GM21515 (cell line): ENCODE results near the gene CCDC137.
"Not testable (repeated sequence)": the region's sequence is repeated elsewhere in the genome, so short reads cannot be mapped to it uniquely, and the experiment has no call there.

Experiments
- ATAC-seq: cut with Tn5 transposase; IDR thresholded peaks from one replicate; pipeline ENCODE4 v1.9.1; 2021; ENCODE audit not compliant: unreplicated experiment

Gene CCDC137, protein sequence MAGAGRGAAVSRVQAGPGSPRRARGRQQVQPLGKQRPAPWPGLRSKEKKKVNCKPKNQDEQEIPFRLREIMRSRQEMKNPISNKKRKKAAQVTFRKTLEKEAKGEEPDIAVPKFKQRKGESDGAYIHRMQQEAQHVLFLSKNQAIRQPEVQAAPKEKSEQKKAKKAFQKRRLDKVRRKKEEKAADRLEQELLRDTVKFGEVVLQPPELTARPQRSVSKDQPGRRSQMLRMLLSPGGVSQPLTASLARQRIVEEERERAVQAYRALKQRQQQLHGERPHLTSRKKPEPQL

DNA sequence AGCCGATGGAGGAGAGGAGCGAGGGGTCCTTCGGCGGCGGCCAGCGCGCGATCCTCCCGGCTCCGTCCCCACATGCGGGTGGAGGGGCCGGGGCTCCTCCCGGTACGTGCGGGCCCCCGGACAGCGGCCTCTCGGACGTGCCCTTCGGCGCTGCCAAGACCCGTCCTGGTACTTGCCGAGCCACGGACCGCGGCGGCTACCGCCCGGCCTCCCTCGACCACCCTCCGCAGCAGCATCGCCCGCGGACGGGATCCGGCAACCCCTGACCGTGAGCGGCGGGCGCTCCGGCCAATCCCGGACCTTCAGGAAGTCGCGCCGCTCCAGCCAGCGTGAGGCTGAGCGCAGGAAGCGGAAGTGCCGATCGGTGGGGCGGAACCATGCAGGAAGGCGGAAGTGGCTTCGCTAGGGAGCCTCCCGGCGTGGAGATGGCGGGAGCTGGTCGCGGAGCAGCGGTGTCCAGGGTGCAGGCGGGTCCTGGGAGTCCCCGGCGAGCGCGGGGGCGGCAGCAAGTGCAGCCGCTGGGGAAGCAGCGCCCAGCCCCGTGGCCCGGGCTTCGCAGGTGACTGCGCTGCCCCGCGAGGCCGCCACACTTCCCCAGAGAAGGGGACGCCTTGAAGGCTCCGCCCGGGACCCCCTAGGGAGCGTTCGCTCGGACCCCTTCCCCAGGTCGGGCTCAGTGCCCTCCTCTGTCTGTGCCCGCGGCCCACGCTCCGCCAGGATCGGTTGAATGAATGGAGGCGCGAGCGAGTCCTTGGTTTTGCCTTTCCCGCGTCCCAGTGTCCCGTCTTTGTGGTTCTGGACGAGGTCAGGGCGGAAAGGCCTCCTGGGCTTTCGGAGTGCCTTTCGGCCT lies at the start of gene CCDC137, which contains the start of gene OXLD1:
TSS of gene CCDC137 (plus strand) at position 396 of the 850 bp plus-strand sequence. CDS start at position 426, 30 bp downstream.
TSS of gene OXLD1 (minus strand) at position 264 of the 850 bp plus-strand sequence. CDS start at position 236, 28 bp downstream.
- ATAC-seq: peak; percentile 86

DNA sequence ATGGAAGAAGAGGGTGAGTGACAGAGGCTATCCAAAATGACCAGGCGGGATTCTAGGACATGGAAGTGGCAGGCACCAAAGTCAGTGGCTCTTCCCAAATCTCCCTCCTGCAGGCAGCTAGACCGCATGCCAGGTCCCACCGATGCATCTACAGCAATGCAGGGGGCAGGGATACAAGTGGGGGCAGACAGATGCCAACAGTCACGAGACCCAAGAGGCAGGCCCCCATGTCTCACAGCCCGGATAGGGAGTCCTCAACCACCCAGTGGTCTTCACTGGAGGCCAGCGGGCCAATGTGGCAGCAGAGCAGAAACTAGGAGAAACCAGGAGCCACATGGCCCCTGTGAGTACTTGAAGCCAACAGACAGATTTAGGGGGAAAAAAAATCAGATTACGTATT lies 49.7 kb upstream of the CCDC137 start:
- ATAC-seq: no peak

DNA sequence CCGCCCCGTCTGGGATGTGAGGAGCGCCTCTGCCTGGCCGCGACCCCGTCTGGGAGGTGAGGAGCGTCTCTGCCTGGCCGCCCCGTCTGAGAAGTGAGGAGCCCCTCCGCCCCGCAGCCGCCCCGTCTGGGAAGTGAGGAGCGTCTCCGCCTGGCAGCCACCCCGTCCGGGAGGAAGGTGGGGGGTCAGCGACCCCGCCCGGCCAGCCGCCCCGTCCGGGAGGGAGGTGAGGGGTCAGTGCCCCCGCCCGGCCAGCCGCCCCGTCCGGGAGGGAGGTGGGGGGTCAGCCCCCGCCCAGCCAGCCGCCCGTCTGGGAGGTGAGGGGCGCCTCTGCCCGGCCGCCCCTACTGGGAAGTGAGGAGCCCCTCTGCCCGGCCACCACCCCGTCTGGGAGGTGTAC lies 48.2 kb upstream of the CCDC137 start:
- ATAC-seq: not testable (repeated sequence)

DNA sequence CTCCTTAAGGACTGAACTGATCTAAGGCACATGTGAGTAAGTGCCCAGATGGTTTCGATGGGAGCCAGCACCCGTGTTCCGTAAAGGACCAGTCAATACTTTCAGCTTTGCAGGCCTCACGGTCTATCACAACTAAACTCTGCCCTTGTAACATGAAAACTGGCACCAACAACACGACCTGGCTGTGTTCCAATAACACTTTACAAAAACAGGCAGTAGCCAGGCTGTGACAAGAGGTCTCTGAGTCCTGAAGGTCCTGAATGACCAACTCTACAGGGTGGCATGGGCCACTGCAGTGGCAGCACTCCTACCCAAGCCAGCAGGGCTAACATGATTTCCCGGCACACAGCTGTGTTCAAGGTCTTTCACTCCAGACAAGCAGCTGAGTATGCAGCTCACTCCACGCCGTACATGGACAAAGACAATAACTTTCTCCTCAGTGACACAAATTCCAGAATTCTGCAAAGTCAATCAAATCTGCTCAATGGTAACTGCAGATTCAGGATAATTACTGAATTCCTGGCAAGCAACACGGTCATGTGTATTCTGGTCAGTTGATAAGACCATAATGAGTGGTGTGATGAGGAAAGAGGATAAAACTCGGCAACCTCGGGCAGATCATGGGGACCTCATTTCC lies 44.9 kb upstream of the CCDC137 start:
- ATAC-seq: no peak

DNA sequence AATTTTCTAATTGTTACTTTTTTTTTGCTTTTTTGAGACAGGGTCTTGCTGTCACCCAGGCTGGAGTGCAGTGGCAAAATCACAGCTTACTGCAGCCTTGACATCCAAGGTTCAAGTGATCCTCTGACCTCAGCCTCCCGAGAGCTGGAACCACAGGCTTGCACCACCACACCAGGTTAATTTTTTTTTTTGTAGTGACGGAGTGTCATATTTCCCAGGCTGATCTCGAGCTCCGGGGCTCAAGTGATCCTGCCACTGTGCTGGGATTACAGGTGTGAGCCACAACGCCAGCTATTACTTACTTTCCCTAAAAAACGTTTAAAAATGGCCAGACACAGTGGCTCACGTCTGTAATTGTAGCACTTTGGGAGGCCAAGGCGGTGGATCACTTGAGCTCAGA lies 36.3 kb upstream of the CCDC137 start:
- ATAC-seq: no peak

DNA sequence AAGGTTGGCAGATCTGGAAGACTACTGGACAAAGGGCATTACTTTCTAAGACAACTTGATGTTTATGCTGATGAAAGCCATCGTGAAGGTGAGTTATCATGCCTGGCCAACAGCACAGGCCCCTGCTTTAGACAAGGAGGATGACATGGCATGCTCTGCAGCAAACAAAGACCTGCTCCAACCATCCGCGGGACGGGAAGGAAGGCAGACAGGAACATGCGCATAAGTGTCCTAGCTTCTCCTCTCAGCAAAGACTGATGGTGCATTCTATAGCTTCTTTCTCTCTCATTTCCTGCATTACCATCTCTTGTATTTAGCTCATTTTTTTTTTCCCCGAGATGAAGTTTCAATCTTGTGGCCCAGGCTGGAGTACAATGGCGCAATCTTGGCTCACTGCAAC lies 35.1 kb upstream of the CCDC137 start:
- ATAC-seq: no peak

DNA sequence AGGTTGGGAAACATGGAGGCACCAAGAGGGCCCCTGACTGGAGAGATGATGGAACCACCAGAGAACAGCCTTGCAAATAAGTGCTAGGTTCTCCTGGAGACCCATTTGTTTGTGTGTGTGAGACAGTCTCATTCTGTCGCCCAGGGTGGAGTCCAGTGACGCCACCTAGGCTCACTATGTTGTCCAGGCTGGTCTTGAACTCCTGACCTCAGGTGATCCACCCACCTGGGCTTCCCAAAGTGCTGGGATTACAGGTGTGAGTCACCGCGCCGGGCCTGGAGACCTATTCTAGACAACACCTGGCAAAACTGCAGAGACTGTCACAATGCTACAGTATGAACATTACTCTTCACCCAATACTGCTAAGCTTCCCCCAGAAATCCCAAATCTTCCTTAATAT lies 31.1 kb upstream of the CCDC137 start:
- ATAC-seq: no peak

DNA sequence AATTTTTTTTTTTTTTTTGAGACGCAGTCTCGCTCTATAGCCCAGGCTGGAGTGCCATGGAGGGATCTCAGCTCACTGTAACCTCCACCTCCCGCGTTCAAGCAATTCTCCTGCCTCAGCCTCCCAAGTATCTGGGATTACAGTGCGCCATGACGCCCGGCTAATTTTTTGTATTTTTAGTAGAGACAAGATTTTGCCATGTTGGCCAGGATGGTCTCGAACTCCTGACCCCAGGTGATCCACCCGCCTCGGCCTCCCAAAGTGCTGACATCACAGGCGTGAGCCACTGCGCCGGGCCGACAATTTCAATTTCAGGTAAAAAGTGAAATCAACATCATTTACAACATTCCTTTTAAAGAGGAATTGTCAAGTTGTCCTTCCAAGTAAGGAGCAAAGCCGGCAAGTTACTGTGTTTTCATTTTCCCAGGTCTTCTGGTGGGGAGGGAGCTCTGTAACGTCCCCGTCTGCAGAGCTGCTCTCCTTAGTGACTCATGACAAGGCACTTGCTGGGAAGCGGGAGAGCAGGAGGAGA lies 30.5 kb upstream of the CCDC137 start:
- ATAC-seq: no peak

DNA sequence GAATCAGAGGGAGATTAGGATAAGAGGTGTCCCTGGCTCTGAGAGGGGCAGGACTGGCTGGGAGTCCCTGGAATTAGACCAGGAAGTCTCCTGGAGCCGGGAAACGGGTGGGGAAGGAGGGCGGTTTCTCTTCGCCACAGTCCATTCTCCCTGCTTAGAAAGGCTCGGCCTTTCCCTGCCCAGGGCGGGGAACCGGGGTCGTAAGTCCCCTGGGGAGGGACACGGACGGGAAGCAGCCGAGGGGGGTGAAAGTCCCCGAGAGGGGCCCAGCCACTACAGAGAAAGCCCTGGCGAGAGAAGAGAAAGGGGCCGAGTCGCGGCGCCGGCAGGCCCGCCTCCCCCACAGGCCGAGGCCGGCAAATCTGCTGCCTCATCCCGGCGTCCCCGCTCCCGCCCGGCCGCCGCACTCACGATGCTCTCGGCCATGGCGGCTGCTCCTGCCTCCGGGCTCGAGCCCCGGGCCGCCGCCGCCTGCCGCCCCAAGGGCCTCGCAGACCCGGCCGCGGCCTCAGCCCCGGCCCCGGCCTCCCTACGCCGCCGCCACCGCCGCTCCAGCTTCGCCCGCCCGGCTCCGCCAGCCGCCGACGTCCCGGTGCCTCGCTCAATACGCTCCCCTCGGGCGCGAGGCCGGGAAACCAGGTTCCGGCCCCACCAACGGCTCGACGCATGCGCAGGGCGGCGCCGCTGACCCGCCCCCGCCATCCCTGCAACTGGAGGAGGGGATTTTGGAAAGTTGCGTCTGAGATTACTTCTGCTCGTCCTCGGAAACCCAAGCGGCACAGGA lies 29.8 kb upstream of the CCDC137 start, which contains the start of the genes NPLOC4 and TSPAN10:
TSS of gene NPLOC4 (minus strand) at position 608 of the 784 bp plus-strand sequence. CDS start at position 426, 182 bp downstream.
TSS of gene TSPAN10 (plus strand) at position 692 of the 784 bp plus-strand sequence. CDS start 5,217 bp downstream, outside the sequence.
- peak; percentile 84 for ATAC-seq

DNA sequence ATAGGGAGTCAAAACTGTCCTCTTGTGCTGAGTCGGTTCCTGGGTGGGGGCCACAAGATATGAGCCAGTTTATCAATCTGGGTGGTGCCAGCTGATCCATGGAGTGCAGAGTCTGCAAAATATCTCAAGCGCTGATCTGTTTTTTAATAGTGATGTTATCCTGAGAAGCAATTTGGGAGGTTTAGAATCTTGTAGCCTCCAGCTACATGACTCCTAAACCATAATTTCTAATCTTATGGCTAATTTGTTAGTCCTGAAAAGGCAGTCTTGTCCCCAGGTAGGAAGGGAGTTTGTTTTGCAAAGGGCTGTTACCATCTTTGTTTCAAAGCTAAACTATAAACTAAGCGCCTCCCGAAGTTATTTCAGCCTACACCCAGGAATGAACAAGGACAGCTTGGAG lies 27.9 kb upstream of the CCDC137 start:
- ATAC-seq: no peak

DNA sequence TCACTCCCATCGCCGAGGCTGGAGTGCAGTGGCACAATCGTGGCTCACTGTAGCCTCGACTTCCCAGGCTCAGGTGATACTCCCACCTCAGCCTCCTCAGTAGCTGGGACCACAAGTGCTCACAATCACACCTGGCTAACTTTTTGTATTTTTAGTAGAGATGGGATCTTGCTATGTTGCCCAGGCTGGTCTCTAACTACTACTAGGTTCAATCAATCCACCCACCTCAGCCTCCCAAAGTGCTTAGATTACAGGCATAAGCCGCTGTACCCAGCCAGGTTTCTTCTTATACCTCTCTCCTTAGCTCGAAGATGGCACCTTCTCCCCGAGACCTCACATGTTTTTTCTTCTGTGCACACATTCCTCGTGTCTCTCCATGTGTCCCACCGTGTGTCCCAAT lies 26.5 kb upstream of the CCDC137 start:
- no peak for ATAC-seq

DNA sequence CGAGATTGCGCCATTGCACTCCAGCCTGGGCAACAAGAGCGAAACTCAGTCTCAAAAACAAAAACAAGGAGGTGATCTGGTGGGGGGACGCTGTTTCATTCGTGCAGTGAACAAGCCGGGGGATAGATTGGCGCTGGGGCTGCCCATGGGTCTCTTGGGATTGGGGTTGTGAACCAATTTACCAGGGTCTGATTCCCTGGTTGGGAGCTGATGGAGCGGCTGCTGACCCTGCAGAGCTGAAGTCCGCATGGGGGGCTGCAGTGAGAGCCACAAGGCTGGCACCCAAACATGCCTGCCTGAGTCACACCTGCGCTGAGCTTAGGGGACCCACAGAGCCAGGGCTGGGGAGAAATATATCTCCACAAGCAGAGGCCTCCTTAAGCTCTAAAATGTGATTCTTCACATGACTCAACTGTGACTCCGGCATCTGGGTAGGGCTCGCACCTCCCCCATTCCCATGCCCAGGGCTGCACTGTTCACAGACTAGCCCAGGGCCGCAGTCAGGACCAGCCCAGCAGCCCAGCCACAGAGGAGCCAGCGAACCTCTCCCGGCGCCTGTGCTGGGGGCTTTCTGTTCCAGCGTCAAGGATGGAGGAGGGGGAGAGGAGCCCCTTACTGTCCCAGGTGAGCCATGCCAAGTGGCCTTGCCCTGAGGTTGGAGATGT lies 24.6 kb upstream of the CCDC137 start:
- ATAC-seq: no peak

DNA sequence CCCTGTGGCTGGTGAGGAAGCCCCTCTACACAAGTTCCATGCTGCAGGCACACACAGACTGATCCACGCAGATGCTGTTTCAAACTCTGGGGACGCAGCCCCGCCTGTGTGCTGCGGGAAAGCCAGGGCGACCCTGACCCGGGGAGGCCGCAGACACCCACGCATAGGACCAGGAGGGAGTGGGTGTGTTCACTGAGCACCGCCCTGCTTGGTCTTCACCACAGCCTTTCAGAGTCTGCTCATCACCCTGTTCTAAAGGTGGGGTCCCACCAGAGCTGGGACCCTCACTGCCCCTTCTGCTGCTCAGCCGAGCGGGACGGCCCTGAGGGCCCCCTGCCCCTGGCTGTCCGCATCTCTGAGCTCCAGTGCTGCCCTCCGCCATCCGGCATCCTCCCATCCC lies 22.0 kb upstream of the CCDC137 start:
- no peak for ATAC-seq

DNA sequence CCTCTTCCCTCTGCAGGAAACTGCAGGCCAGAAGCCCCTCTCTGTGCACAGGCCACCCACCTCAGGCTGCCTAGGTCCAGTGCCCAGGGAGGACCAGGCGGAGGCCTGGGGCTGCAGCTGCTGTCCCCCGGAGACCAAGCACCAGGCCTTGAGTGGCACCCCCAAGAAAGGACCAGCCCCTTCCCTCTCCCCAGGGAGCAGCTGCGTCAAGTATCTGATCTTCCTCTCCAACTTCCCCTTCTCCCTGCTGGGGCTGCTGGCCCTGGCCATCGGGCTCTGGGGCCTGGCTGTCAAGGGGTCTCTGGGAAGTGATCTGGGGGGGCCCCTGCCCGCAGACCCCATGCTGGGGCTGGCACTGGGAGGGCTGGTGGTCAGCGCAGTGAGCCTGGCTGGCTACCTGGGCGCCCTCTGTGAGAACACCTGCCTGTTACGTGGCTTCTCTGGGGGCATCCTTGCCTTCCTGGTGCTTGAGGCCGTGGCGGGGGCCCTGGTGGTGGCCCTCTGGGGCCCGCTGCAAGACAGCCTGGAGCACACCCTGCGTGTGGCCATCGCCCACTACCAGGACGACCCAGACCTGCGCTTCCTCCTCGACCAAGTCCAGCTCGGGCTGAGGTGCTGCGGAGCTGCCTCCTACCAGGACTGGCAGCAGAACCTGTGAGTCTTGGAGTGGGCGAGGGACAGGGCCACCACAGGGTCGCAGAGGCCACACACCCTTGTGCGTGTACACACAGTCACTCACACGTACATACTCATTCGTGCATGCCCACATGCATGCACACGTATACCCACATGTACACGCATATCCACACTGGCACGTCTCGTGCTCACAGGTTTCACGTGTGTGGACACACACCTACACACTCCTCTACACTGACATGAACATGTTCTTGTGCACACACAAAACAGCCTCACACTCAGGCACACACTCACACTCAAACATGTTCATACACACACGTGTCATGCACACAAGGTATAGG lies 21.3 kb upstream of the CCDC137 start:
- ATAC-seq: no peak

DNA sequence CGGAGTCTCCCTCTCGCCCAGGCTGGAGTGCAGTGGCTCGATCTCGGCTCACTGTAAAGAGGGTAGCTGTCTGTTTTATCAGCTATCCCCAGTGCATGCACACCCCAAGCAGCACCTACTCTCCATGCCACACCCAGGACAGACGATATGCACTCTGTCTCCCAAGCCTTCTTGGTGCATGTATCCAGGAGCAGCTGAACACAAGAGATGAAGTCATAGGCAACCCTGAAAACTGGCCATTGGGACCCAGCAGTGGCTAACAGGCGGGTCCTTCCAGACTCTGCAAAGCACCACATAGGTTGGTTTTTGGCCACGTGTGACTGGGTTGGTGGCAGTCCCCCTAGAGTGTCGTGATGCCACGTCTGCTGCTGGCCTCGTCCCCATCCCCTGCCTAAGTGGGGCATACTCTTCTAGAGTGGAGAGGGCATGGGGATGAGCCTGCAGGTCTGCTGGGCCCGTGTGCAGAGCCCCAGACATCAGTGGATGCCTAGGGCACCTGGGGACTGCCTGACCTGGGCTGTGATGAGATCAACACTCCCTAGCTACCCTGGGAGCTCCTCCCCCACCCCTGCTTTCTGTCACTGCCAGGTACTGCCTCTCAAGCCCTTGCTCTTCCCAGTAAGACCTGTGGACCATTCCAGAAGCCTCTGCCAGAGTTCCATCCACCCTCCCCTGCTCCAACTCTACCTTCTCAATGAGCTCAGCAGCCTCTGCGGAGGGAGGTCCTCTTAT lies 19.5 kb upstream of the CCDC137 start:
- ATAC-seq: no peak

DNA sequence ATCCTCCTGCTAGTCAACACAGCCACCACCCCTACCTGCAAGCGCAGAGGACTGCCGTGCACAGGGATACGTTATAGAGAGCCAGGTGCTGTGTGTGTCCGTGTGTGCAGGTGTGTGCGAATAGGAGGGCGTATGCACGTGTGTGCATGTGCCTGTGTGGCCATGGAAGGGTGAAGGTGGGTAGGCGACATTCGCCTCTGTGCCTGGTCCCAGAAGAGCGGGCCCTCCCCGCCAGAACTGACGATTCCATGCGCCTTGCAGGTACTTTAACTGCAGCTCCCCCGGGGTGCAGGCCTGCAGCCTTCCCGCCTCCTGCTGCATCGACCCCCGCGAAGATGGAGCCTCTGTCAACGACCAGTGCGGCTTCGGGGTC lies 18.9 kb upstream of the CCDC137 start:
- ATAC-seq: no peak

DNA sequence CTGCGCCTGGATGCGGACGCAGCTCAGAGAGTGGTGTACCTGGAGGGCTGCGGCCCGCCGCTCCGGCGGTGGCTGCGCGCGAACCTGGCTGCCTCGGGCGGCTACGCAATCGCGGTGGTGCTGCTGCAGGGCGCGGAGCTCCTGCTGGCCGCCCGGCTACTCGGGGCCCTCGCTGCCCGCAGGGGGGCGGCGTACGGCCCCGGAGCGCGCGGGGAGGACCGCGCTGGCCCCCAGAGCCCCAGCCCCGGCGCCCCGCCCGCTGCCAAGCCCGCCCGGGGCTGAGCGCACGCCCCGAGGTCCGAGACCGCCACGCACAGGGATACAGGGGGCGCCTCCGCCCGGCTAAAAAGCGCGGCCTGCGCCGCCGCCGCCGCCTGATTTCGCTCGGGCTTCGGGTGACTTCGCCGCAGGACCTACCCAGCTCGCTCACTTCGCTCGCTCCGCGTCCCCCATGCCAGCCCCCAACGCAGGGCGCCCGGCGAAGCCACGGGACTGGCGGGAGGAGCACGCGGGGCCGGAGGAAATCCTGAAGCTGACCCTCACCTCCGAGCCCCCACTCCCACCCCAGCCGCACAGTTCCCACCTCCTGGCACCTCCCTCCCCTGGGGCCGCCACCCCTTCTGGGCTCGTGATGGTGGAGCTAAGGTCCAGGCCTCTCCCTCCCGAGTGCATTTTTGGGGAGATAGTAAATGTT lies 18.4 kb upstream of the CCDC137 start:
- ATAC-seq: no peak

DNA sequence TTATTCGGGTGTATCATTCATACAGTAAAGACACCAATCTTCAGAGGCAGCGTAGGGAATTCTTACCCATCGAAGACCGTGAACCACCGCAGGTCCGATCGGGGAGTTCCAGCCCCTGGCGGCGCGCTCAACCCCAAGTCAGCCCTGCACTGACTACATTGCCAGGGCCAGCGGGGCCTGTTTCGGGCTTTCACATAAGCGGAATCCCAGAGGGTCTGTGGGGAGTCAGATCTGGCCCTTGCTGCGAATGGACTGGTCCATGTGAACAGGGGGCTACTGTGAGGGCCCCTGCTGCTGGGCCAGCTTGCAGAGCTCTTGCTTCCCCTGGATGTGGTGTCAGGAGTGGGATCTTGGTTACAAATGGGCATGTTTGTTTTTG lies 17.8 kb upstream of the CCDC137 start:
- ATAC-seq: no peak
